GM06990 (cell line): ENCODE results near the gene MGMT.

Experiments used
- DNase-seq: peaks from one replicate; pipeline ENCODE4 v3.0.0-alpha.2; 2011; ENCODE audit not compliant: insufficient read length; ENCODE audit errors: extremely low read depth
- H3K27me3 ChIP-seq: replicated peaks from 2 replicates; pipeline ENCODE4 v1.6.0; 2011; ENCODE audit warnings: low read length; ENCODE audit not compliant: control insufficient read depth, insufficient read depth
- H3K36me3 ChIP-seq: 2 replicates; pipeline ENCODE4 v1.5.1; 2011; ENCODE audit warnings: low read length; ENCODE audit not compliant: control insufficient read depth, insufficient read depth
- H3K4me3 ChIP-seq: replicated peaks from 2 replicates; pipeline ENCODE4 v1.5.1; 2011; ENCODE audit warnings: low read depth, mild to moderate bottlenecking, control low read depth, low read length
- TF ChIP-seq, protein P1 (sequence below): IDR thresholded peaks from 2 replicates; pipeline ENCODE4 v1.5.1; 2011; ENCODE audit warnings: low read length, control low read depth, mild to moderate bottlenecking, inconsistent platforms; ENCODE audit not compliant: insufficient read depth, poor library complexity, severe bottlenecking

Gene MGMT

GRCh38 chr10:129652021-129652420 is 185.0 kb downstream of the MGMT start:
- TF ChIP-seq, protein P1, sequence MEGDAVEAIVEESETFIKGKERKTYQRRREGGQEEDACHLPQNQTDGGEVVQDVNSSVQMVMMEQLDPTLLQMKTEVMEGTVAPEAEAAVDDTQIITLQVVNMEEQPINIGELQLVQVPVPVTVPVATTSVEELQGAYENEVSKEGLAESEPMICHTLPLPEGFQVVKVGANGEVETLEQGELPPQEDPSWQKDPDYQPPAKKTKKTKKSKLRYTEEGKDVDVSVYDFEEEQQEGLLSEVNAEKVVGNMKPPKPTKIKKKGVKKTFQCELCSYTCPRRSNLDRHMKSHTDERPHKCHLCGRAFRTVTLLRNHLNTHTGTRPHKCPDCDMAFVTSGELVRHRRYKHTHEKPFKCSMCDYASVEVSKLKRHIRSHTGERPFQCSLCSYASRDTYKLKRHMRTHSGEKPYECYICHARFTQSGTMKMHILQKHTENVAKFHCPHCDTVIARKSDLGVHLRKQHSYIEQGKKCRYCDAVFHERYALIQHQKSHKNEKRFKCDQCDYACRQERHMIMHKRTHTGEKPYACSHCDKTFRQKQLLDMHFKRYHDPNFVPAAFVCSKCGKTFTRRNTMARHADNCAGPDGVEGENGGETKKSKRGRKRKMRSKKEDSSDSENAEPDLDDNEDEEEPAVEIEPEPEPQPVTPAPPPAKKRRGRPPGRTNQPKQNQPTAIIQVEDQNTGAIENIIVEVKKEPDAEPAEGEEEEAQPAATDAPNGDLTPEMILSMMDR: no peak
- H3K36me3 ChIP-seq: no peaks in the 10 kb centered on the region
- DNase-seq: no peak

DNA sequence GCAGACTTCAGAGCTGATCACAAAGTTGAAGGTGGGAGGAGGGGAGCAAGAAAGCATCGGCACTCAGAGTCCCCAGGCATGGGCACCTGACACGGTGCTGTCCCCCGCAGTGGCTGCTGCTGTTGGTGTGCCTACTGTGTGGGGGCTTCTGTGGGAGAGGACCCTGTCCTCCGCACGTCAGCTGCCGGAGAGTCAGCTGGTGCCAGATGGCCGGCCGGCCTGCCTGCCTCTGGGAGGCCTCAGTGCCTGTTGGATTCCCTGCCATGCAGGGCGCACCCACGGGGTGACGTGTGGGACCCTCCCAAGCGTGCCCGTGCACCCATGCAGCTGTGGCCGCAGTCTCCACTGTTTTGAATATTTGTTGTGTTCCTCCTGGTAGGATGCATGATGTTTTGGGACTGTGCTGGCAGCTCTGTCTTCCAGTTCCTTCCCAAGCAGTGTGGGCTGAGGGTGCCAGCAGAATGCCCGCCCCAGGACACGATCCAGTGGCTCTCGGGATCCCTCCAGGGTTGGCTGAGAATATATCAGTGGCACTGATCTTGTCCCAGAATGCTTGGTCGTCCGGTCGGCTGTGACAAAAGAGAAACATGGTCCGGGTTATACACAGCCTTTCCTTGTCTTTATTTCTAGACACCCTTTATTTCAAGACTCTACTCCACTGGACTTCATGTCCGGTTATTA is 185.6 kb downstream of the MGMT start:
- Histone ChIP-seq H3K4me3 (no peak overlapping the region), H3K36me3 (no peaks in the 10 kb centered on the region), H3K27me3 (no peaks in the 10 kb centered on the region)
- no peak for DNase-seq
- TF ChIP-seq, protein P1: no peak

More at GRCh38 chr10:129652021-129652420, 185.0 kb downstream of the MGMT start:
- Histone ChIP-seq H3K27me3 (no peaks in the 10 kb centered on the region), H3K4me3 (no peak overlapping the region)

DNA sequence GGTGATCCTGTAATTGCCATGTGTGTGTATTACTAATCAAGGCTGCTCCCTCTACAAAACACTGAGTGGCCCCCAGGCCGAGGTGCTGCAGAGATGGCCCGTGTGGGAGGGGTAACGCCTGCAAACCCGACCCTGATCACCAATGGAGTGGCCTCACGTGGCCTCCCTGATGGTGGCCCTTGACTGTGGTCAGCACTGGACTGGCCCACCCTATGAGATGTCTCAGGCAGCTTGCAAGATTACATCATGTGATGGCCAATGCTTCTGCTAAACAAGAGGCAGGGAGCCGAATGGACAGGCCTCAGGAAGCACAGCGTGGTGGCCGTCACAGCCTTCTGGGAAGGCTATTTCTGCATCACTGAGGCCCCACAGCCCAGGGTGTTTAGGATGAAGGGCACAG is 186.4 kb downstream of the MGMT start:
- DNase-seq: no peak

DNA sequence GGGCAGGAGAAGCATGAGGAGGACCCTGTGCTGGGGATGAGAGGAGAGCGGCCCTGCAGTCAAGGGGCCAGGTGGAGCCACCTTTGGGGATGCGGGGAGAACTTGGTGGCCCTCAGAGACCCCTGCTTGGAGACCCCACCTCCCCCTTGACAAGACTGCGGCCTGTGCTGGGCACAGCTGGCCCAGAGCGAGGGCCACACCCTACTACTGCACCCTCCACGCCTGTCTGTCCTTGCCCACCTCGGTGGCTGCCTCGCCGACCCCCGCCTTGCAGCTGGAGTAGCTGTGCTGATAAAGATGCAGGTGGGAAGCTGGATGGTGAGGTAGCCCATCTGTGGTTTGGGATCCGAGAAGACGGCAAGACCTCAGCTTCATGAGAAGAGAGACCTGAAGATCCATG is 186.8 kb downstream of the MGMT start:
- Histone ChIP-seq H3K4me3 (no peak overlapping the region), H3K27me3 (no peaks in the 10 kb centered on the region), H3K36me3 (no peaks in the 10 kb centered on the region)
- DNase-seq: no peak
- TF ChIP-seq, protein P1: no peak

More for the DNA sequence above, 186.4 kb downstream of the MGMT start:
- TF ChIP-seq, protein P1: no peak
- Histone ChIP-seq H3K36me3 (no peaks in the 10 kb centered on the region), H3K27me3 (no peaks in the 10 kb centered on the region), H3K4me3 (no peak overlapping the region)

GRCh38 chr10:129654461-129654860 is 187.4 kb downstream of the MGMT start:
- TF ChIP-seq, protein P1: no peak
- no peak for DNase-seq
- Histone ChIP-seq H3K4me3 (no peak overlapping the region), H3K27me3 (no peaks in the 10 kb centered on the region), H3K36me3 (no peaks in the 10 kb centered on the region)
